ENCODE data around the gene CRYBG1.

GRCh38 chr6:106611030-106611429 is 250.5 kb downstream of the CRYBG1 start:
- TF ChIP-seq POLR2AphosphoS5 (IDR thresholded peaks at IDR 0.05; ENCODE audit: low read depth, low read length) (no peak), TAF1 (IDR thresholded peaks at IDR 0.05; ENCODE audit: borderline replicate concordance, insufficient read depth, low read length) (no peak), SIN3A (IDR thresholded peaks at IDR 0.05; ENCODE audit: borderline replicate concordance, insufficient read depth, low read length) (no peak)
- TF ChIP-seq, protein P1, sequence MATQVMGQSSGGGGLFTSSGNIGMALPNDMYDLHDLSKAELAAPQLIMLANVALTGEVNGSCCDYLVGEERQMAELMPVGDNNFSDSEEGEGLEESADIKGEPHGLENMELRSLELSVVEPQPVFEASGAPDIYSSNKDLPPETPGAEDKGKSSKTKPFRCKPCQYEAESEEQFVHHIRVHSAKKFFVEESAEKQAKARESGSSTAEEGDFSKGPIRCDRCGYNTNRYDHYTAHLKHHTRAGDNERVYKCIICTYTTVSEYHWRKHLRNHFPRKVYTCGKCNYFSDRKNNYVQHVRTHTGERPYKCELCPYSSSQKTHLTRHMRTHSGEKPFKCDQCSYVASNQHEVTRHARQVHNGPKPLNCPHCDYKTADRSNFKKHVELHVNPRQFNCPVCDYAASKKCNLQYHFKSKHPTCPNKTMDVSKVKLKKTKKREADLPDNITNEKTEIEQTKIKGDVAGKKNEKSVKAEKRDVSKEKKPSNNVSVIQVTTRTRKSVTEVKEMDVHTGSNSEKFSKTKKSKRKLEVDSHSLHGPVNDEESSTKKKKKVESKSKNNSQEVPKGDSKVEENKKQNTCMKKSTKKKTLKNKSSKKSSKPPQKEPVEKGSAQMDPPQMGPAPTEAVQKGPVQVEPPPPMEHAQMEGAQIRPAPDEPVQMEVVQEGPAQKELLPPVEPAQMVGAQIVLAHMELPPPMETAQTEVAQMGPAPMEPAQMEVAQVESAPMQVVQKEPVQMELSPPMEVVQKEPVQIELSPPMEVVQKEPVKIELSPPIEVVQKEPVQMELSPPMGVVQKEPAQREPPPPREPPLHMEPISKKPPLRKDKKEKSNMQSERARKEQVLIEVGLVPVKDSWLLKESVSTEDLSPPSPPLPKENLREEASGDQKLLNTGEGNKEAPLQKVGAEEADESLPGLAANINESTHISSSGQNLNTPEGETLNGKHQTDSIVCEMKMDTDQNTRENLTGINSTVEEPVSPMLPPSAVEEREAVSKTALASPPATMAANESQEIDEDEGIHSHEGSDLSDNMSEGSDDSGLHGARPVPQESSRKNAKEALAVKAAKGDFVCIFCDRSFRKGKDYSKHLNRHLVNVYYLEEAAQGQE (IDR thresholded peaks at IDR 0.05; ENCODE audit: insufficient read depth in 1 of 2, low read depth in 2 of 2, low read length in 2 of 2) = no peak
